K562 (cell line): ENCODE measurements around the gene WNT11. TPM values are rescaled to one million over a fixed set of nuclear protein-coding genes. Genes with fewer than 3 reads are reported as not detected.

Source experiments
- BHLHE40 ChIP-seq: IDR thresholded peaks from 2 replicates; pipeline ENCODE4 v1.6.1; 2011; ENCODE audit warnings: low read length, improper control_type of control experiment
- CREB3L1 ChIP-seq: fragments of 450-650 bp; IDR thresholded peaks from 2 replicates; pipeline ENCODE4 v1.6.1; 2014; ENCODE audit warnings: low read depth, mild to moderate bottlenecking, moderate library complexity, borderline replicate concordance
- E2F3 ChIP-seq: fragments of 250-450 bp; sonication (Bioruptor Pico); IDR thresholded peaks from 2 replicates; pipeline ENCODE4 v1.4.0; 2020; ENCODE audit warnings: mild to moderate bottlenecking
- KDM5B ChIP-seq: fragments of 200-600 bp; sonication (generic); IDR thresholded peaks from 2 replicates; pipeline ENCODE4 v1.6.1; 2012; ENCODE audit warnings: low read depth, mild to moderate bottlenecking, moderate library complexity, low read length, control low read depth, inconsistent platforms; ENCODE audit not compliant: insufficient replicate concordance
- L3MBTL2 ChIP-seq: fragments of 450-650 bp; IDR thresholded peaks from 2 replicates; pipeline ENCODE4 v1.6.1; 2016; ENCODE audit warnings: mild to moderate bottlenecking, moderate library complexity
- ZFX ChIP-seq: sonication (generic); formaldehyde crosslinking; IDR thresholded peaks from 2 replicates; pipeline ENCODE4 v1.8.0; 2022; ENCODE audit warnings: mild to moderate bottlenecking, missing genetic modification reagents, moderate library complexity
- ZNF23 ChIP-seq: fragments of 250-450 bp; sonication (Bioruptor Pico); IDR thresholded peaks from 2 replicates; pipeline ENCODE4 v1.4.0; 2020; ENCODE audit warnings: mild to moderate bottlenecking
- ZNF57 ChIP-seq: fragments of 450-650 bp; formaldehyde crosslinking; IDR thresholded peaks from 2 replicates; pipeline ENCODE4 v1.4.0; 2020; ENCODE audit warnings: mild to moderate bottlenecking, moderate library complexity
- ZNF717 ChIP-seq: fragments of 250-450 bp; sonication (Bioruptor Pico); IDR thresholded peaks from 2 replicates; pipeline ENCODE4 v1.5.0; 2021
- polyA plus RNA-seq, 8 experiments: library from polyadenylated mRNA; depleted of rRNA in 4 of 8; stranded (reverse) in 5 of 8; unstranded in 3 of 8; fragments of >200 nt; fragmentation: Nextera tagmentation in 2 of 8; fragmentation: Illumina TruSeq in 1 of 8; extraction: Ambion mirVana in 2 of 8; extraction: Trizol in 1 of 8; gene quantifications; 2 replicates each; pipeline versions ENCODE4 v1.2.1 to v1.2.3, GENCODE V29; 2011 to 2014; ENCODE audit warnings: inconsistent platforms in 1 of 8, missing spikeins in 1 of 8
- total RNA-seq, 7 experiments: library from RNA; depleted of rRNA in 6 of 7; stranded (reverse); fragments of >200 nt in 6 of 7; fragmentation: Illumina TruSeq in 2 of 7; extraction: Trizol in 2 of 7; gene quantifications; 2 replicates each; pipeline versions ENCODE4 v1.2.1 to v1.2.3, GENCODE V29; 2011 to 2021; ENCODE audit warnings: low replicate concordance in 1 of 7
- TF ChIP-seq, protein P1 (sequence below): fragments of 450-650 bp; IDR thresholded peaks from 2 replicates; pipeline ENCODE4 v1.6.1; 2016
- TF ChIP-seq, protein P2 (sequence below): fragments of 450-650 bp; IDR thresholded peaks from 2 replicates; pipeline ENCODE4 v1.6.1; 2017; ENCODE audit warnings: antibody characterized with exemption, mild to moderate bottlenecking
- TF ChIP-seq, protein P3 (sequence below): fragments of 250-450 bp; sonication (Bioruptor Pico); IDR thresholded peaks from 2 replicates; pipeline ENCODE4 v1.8.0; 2022; ENCODE audit warnings: moderate library complexity, mild to moderate bottlenecking, inconsistent platforms
- TF ChIP-seq, protein P4 (sequence below): fragments of 450-650 bp; formaldehyde crosslinking; IDR thresholded peaks from 2 replicates; pipeline ENCODE4 v1.4.0; 2020; ENCODE audit warnings: mild to moderate bottlenecking, moderate library complexity

The WNT11 gene
- total and polyA plus RNA-seq, 9 of the 15 experiments (the other 6 are each of a cell fraction or from before 2014, with no cell fraction given), result 0.03 to 0.20 (median 0.09) TPM; not detected in 4

DNA sequence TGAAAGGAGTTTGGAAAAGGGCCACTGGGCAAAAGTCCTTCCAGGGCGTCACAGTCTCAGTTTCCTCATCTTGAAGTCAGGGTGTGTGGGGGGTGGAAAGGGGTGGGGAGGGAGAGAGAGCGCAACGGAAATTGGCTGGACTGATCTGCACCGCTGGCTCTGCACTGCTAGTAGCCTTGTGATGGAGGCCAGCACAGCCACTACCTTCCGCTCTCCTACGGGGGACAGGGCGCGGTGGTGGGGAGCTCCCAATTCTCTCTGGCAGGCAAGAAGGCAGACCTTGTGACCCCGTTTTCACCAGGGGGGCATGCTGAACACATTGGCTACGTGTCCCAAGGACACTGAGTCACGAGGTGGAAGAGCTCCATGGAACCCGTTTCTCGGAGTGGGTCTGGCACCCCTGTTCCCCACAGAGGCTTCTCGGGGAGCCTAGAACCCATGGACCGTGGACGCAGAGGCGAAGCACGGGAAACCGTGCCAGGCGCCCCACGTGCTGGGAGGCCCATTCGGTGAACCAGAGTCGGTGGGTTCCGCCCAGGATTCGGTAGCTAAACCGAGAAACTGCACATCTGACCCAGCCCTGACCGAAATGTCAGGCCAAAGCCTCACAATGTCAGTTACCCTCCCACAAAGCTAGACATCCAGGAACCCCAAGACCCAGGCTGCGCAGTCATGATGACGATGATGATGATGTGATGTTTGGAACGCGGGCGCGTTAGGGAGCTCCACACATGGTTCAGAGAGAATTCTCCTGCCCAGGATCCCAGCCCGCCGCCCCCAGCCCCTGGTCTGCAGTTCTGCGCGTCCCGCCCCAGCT is 28.3 kb upstream of the WNT11 start (continued):
- TF ChIP-seq, protein P1, sequence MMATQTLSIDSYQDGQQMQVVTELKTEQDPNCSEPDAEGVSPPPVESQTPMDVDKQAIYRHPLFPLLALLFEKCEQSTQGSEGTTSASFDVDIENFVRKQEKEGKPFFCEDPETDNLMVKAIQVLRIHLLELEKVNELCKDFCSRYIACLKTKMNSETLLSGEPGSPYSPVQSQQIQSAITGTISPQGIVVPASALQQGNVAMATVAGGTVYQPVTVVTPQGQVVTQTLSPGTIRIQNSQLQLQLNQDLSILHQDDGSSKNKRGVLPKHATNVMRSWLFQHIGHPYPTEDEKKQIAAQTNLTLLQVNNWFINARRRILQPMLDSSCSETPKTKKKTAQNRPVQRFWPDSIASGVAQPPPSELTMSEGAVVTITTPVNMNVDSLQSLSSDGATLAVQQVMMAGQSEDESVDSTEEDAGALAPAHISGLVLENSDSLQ, result 0 out of 2 replicates have a peak, but pooled peaks have one; percentile 38
- TF ChIP-seq ZNF23 (peak; percentile 27; the same call in 1 of the 2 replicates), ZNF57 (CRISPR knock-in tag) (no peak), E2F3 (peak; percentile 70; the same call in 1 of the 2 replicates), L3MBTL2 (peak; percentile 76), ZNF717 (CRISPR knock-in tag) (0 out of 2 replicates have a peak, but pooled peaks have one; percentile 14), BHLHE40 (peak; percentile 35; the same call in 1 of the 2 replicates), CREB3L1 (no peak), ZFX (CRISPR knock-in tag) (peak; percentile 72), KDM5B (peak; percentile 10)
- TF ChIP-seq, protein P2, sequence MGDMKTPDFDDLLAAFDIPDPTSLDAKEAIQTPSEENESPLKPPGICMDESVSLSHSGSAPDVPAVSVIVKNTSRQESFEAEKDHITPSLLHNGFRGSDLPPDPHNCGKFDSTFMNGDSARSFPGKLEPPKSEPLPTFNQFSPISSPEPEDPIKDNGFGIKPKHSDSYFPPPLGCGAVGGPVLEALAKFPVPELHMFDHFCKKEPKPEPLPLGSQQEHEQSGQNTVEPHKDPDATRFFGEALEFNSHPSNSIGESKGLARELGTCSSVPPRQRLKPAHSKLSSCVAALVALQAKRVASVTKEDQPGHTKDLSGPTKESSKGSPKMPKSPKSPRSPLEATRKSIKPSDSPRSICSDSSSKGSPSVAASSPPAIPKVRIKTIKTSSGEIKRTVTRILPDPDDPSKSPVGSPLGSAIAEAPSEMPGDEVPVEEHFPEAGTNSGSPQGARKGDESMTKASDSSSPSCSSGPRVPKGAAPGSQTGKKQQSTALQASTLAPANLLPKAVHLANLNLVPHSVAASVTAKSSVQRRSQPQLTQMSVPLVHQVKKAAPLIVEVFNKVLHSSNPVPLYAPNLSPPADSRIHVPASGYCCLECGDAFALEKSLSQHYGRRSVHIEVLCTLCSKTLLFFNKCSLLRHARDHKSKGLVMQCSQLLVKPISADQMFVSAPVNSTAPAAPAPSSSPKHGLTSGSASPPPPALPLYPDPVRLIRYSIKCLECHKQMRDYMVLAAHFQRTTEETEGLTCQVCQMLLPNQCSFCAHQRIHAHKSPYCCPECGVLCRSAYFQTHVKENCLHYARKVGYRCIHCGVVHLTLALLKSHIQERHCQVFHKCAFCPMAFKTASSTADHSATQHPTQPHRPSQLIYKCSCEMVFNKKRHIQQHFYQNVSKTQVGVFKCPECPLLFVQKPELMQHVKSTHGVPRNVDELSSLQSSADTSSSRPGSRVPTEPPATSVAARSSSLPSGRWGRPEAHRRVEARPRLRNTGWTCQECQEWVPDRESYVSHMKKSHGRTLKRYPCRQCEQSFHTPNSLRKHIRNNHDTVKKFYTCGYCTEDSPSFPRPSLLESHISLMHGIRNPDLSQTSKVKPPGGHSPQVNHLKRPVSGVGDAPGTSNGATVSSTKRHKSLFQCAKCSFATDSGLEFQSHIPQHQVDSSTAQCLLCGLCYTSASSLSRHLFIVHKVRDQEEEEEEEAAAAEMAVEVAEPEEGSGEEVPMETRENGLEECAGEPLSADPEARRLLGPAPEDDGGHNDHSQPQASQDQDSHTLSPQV, result peak; percentile 53
- TF ChIP-seq, protein P3, sequence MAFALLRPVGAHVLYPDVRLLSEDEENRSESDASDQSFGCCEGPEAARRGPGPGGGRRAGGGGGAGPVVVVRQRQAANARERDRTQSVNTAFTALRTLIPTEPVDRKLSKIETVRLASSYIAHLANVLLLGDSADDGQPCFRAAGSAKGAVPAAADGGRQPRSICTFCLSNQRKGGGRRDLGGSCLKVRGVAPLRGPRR (CRISPR knock-in tag), result 0 out of 2 replicates have a peak, but pooled peaks have one; percentile 38
- TF ChIP-seq, protein P4, sequence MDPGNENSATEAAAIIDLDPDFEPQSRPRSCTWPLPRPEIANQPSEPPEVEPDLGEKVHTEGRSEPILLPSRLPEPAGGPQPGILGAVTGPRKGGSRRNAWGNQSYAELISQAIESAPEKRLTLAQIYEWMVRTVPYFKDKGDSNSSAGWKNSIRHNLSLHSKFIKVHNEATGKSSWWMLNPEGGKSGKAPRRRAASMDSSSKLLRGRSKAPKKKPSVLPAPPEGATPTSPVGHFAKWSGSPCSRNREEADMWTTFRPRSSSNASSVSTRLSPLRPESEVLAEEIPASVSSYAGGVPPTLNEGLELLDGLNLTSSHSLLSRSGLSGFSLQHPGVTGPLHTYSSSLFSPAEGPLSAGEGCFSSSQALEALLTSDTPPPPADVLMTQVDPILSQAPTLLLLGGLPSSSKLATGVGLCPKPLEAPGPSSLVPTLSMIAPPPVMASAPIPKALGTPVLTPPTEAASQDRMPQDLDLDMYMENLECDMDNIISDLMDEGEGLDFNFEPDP, result no peak
